Transverse colon (tissue), 4 donors: ENCODE measurements around the gene ATP1B1. TPM values are rescaled to one million over a fixed set of nuclear protein-coding genes. Genes with fewer than 3 reads are reported as not detected.
A peak's percentile ranks its signal among the peaks of the same experiment; 100 is the strongest.

Source experiments
- DNase-seq: peaks from one replicate; pipeline ENCODE4 v3.0.0-alpha.2; 2019
- H3K27ac ChIP-seq, 4 donors: fragments of 200-600 bp; sonication (generic); 2 replicates each; pipeline ENCODE4 v1.5.1; 2016 to 2018; ENCODE audit warnings: inconsistent platforms in 4 of 4
- H3K27me3 ChIP-seq: fragments of 200-600 bp; sonication (generic); 2 replicates; pipeline ENCODE4 v1.5.1; 2017; ENCODE audit warnings: inconsistent platforms
- H3K36me3 ChIP-seq, 4 donors: fragments of 200-600 bp; sonication (generic); 2 replicates each; pipeline ENCODE4 v1.5.1; 2017 to 2019; ENCODE audit warnings: inconsistent platforms in 4 of 4
- H3K4me1 ChIP-seq, 4 donors: fragments of 200-600 bp; sonication (generic); 2 replicates each; pipeline ENCODE4 v1.5.1; 2017 to 2020; ENCODE audit warnings: inconsistent platforms in 4 of 4
- H3K4me3 ChIP-seq, 4 donors: fragments of 200-600 bp; sonication (generic); 1 replicate in 1 of 4; 2 replicates in 3 of 4; pipeline versions ENCODE4 v1.5.1 to v1.6.1; 2017 to 2019; ENCODE audit warnings: inconsistent platforms in 4 of 4
- H3K9me3 ChIP-seq, 2 donors: fragments of 200-600 bp; sonication (generic); 2 replicates each; pipeline ENCODE4 v1.5.1; 2017 to 2019; ENCODE audit warnings: inconsistent platforms in 2 of 2
- EP300 ChIP-seq: sonication (generic); formaldehyde crosslinking; IDR thresholded peaks from one replicate; pipeline ENCODE4 v1.6.1; 2017; ENCODE audit warnings: antibody characterized with exemption, low read depth
- POLR2A ChIP-seq: fragments of 450-650 bp; IDR thresholded peaks from one replicate; pipeline ENCODE4 v1.6.1; 2016; ENCODE audit warnings: antibody characterized with exemption, mild to moderate bottlenecking, moderate library complexity
- POLR2AphosphoS5 ChIP-seq, 3 donors: sonication (generic); formaldehyde crosslinking; IDR thresholded peaks; one replicate each; pipeline ENCODE4 v1.6.1; 2016; ENCODE audit warnings: antibody characterized with exemption in 3 of 3
- WGBS, 2 donors: methylation state at CpG; one replicate each; pipeline ENCODE4 v1.1.5; 2018; ENCODE audit warnings: low coverage in 1 of 2; 5-methylcytosine and 5-hydroxymethylcytosine counted together
- in situ Hi-C, 4 donors: fragments of 200-750 bp; cut with MboI; loops; one replicate each; pipeline versions ENCODE4 v1.15.0 to v1.15.1; 2017; ENCODE audit warnings: low sequenced_read_pairs in 3 of 4, low pct_ligation_motif_present in 1 of 4, low pct_unique_long_range_greater_than_20kb in 1 of 4
- intact Hi-C: fragments of 100-400 bp; cut with DNase I; formaldehyde crosslinking; loops from one replicate; pipeline ENCODE4 v1.15.1; 2023; ENCODE audit warnings: low total_unique reads
- total RNA-seq, 4 donors: library from RNA; depleted of rRNA; stranded (reverse); fragments of >200 nt; gene quantifications; one replicate each; pipeline ENCODE4 v1.1.0, GENCODE V29; 2016
- TF ChIP-seq, protein P1 (sequence below), 5 experiments: fragments of 200-600 bp in 3 of 5; fragments of 450-650 bp in 2 of 5; sonication (generic) in 3 of 5; IDR thresholded peaks; 1 replicate in 2 of 5; 2 replicates in 3 of 5; pipeline ENCODE4 v1.5.1; 2016 to 2017; ENCODE audit warnings: antibody characterized with exemption in 5 of 5, inconsistent platforms in 3 of 5, mild to moderate bottlenecking in 2 of 5, moderate library complexity in 1 of 5

Gene ATP1B1
- total RNA-seq, 4 donors from 2014 or later = 82.8 to 493 (median 375) TPM

DNA sequence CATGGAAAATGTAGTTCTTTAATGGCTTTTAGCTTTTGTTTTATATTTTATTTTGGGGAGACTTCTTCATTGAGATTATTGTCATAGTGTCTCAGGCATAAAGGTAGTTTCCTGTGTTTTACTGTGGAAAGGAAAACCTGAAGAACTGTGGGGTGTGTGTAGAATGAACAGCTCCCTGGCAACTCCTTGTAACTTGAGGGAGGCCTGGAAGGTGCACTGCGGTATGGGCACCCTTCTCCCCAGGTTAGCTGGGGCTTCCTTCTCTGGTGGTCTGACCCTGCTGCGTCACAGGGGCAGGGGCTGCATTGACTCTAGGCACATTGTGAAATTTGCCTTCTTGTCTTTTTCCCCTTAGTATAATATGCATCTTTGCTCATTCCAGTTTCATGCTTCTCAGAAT lies 1.7 kb downstream of the ATP1B1 start:
- Histone ChIP-seq H3K27ac (peak overlapping the region; percentile 94 to 98 (median 96)), H3K4me3 (peak overlapping the region; percentile 81 to 92 (median 87)), H3K27me3 (no peaks in the 10 kb centered on the region), H3K4me1 (peaks cover 16 to 65% (median 43%) of the 10 kb centered on the region in 4 donors), H3K36me3 (peaks cover 0 to 6% (median 2%) of the 10 kb centered on the region in 4 donors), H3K9me3 (no peaks in the 10 kb centered on the region)
- 28 to 42% methylated on average over 2 of the region's 2 CpGs for whole genome bisulfite sequencing, 2 donors
- TF ChIP-seq POLR2A (no peak), POLR2AphosphoS5 (IDR thresholded peaks at IDR 0.05) (no peak), EP300 (no peak)
- TF ChIP-seq, protein P1, sequence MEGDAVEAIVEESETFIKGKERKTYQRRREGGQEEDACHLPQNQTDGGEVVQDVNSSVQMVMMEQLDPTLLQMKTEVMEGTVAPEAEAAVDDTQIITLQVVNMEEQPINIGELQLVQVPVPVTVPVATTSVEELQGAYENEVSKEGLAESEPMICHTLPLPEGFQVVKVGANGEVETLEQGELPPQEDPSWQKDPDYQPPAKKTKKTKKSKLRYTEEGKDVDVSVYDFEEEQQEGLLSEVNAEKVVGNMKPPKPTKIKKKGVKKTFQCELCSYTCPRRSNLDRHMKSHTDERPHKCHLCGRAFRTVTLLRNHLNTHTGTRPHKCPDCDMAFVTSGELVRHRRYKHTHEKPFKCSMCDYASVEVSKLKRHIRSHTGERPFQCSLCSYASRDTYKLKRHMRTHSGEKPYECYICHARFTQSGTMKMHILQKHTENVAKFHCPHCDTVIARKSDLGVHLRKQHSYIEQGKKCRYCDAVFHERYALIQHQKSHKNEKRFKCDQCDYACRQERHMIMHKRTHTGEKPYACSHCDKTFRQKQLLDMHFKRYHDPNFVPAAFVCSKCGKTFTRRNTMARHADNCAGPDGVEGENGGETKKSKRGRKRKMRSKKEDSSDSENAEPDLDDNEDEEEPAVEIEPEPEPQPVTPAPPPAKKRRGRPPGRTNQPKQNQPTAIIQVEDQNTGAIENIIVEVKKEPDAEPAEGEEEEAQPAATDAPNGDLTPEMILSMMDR (IDR thresholded peaks at IDR 0.05) = no peak
- no peak for DNase-seq
- intact Hi-C loops (no loop called here), in situ Hi-C loops (loop anchor here in 2 of 4 donors (25.0 kb wide), 3 partner anchors 229 to 646 kb away; no protein-coding TSS in a partner anchor)

DNA sequence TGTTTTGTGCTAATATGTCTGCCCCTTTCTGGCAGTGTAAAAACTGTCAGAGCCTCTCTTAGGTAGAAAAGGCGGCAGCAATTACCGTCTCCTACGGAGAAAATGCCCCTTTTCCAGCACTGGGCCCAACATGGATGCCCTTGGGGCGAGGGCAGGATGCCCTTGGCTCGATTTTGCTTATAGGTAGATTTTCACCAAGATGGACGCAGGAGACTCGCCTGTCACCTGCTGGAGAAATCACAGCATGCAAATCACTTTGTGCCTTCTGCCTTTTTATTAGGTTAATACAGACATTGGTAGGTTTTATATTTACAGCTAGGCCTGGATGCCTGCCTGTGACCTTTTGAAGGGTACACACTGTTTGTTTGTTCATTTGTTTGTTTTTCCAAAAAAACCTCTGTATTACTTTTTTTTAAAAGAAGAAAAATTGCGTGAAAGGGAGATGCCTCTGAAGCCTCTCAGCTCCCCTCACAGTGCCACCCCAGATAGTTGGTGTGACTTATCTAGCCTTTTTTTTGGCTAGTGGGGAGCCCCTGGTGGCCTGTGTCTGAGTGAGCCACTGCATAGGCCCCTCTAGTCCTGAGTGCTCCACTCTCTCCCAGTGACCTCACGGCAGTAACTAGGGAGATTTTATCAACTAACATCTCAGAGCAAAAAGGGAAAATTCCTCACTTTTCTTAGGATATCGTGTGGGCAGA lies 2.5 kb downstream of the ATP1B1 start:
- Histone ChIP-seq H3K9me3 (no peaks in the 10 kb centered on the region), H3K4me1 (peaks cover 23 to 69% (median 47%) of the 10 kb centered on the region in 4 donors), H3K36me3 (peaks cover 0 to 6% (median 2%) of the 10 kb centered on the region in 4 donors), H3K27me3 (no peaks in the 10 kb centered on the region), H3K4me3 (peak overlapping the region; percentile 81 to 92 (median 87)), H3K27ac (peak overlapping the region; percentile 94 to 98 (median 96))
- DNase-seq = peak; percentile 66
- TF ChIP-seq EP300 (no peak), POLR2AphosphoS5 (IDR thresholded peaks at IDR 0.05) (peak in 1 of 3 donors; percentile 22)
- TF ChIP-seq, protein P1 (IDR thresholded peaks at IDR 0.05) = peak; percentile 26 to 69 (median 39)
- in situ Hi-C loops = loop anchor here in 2 of 4 donors (25.0 kb wide), 3 partner anchors 228 to 647 kb away; no protein-coding TSS in a partner anchor
- intact Hi-C loops = no loop called here
- 31 to 43% methylated on average over 5 to 10 of the region's 10 CpGs for WGBS, 2 donors

DNA sequence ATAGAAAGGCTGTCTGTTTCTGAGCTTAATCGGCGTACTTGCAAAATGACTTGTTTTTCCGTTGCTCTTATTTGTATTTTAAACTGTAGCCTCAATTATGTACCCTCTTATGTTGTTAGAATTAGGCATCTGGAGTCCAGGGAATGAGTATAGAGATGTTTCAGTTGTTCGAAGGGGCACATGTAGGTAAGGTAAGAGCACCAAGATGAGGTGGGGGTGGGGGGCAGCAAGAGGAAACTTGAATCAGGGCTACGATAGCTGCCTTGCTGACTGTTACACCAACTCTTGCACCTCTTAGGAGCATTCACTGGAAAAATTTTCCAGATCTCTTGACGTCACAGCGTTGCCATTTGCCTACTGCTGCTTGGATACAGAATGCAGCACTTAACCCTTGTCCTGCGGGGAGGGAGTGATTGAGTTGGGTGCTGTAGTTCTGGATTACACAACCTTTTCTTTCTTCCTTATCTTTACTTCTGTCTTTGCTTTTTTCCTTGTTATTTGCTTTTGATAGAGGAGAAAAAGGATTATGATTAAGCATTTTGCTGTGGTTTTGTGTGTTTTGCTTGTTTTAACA lies 3.2 kb downstream of the ATP1B1 start:
- H3K27ac ChIP-seq = peak overlapping the region; percentile 94 to 98 (median 96)
- in situ Hi-C loops (loop anchor here in 2 of 4 donors (25.0 kb wide), 3 partner anchors 228 to 647 kb away; no protein-coding TSS in a partner anchor), intact Hi-C loops (loop anchor here (5.0 kb wide), 1 partner anchor 492 kb away; no protein-coding TSS in a partner anchor)
- peaks cover 0 to 6% (median 2%) of the 10 kb centered on the region in 4 donors for H3K36me3 ChIP-seq
- peak overlapping the region; percentile 7 to 92 (median 87) for H3K4me3 ChIP-seq
- peak; percentile 84 for DNase-seq
- H3K27me3 ChIP-seq = no peaks in the 10 kb centered on the region
- peaks cover 23 to 67% (median 47%) of the 10 kb centered on the region in 4 donors for H3K4me1 ChIP-seq
- WGBS, 2 donors = 20 to 31% methylated on average over 8 of the region's 8 CpGs
- H3K9me3 ChIP-seq = no peaks in the 10 kb centered on the region
- peak; percentile 68 for TF ChIP-seq POLR2A
- TF ChIP-seq EP300 = no peak
- peak; percentile 70 to 86 (median 86) for TF ChIP-seq POLR2AphosphoS5 (IDR thresholded peaks at IDR 0.05)
- TF ChIP-seq, protein P1 (IDR thresholded peaks at IDR 0.05) = no peak

DNA sequence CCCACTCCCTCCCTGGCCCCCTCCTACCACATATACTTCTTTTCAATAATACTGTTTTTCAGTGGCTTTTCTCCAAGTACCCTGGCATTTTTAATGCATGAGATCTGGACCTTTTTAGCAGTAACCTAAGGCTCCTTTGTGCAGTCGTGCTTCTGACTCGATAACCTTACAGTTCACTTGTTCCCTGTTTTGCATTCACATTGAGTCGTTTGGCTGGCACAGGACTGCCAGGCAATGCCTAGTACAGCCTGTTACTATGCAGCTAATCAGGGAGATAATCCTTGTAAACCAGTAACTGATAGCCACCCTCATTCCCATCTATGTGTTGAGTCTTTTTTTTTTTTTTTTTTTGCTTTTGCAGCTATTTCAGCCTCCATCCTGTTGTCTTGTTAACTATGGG lies 3.7 kb downstream of the ATP1B1 start:
- in situ Hi-C loops = loop anchor here in 2 of 4 donors (25.0 kb wide), 3 partner anchors 227 to 648 kb away; no protein-coding TSS in a partner anchor
- Histone ChIP-seq H3K36me3 (peaks cover 0 to 6% (median 2%) of the 10 kb centered on the region in 4 donors), H3K4me1 (peaks cover 23 to 67% (median 46%) of the 10 kb centered on the region in 4 donors), H3K27ac (peak overlapping the region; percentile 94 to 98 (median 96)), H3K9me3 (no peaks in the 10 kb centered on the region), H3K4me3 (peak overlapping the region; percentile 7 to 92 (median 87)), H3K27me3 (no peaks in the 10 kb centered on the region)
- intact Hi-C loops = loop anchor here (5.0 kb wide), 1 partner anchor 493 kb away; no protein-coding TSS in a partner anchor
- TF ChIP-seq EP300 (no peak), POLR2AphosphoS5 (IDR thresholded peaks at IDR 0.05) (no peak), POLR2A (no peak)
- TF ChIP-seq, protein P1 (IDR thresholded peaks at IDR 0.05) = no peak
- 0 to 12% methylated on average over 3 of the region's 3 CpGs for WGBS, 2 donors
- DNase-seq = no peak
